SIG-M5 treated with dmso at 0.1 percent for 504 hours (cell line): ENCODE results near the gene SSH2.
A peak's percentile ranks its signal among the peaks of the same experiment; 100 is the strongest.

Experiments
- DNase-seq: peaks from one replicate; lab custom pipeline; 2025; ENCODE audit not compliant: unreplicated experiment; lab: John Stamatoyannopoulos, UW

The SSH2 gene

GRCh38 chr17:29616300-29617048 lies 313.6 kb downstream of the SSH2 start:
- DNase-seq: no peak

- DNase-seq: peak; percentile 89
Observed at GRCh38 chr17:29615492-29616299, 314.3 kb downstream of the SSH2 start.

DNA sequence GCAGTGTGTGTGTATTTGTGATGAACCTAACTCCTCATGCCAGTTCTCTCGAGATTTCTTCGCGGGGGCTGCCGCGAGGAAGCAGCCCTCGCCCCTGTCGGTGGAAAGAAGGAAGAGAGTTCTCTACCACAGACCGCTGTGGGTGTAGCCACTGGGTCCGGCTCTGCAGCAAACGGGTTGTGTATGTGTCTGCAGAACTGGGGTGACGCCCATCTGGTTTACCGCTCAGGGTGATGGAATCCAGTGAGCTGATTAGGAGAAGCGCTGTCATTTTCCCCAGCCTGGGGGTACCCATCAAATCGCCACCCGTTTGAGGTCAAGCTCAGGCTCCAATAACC lies 315.0 kb downstream of the SSH2 start:
- DNase-seq: peak; percentile 79

- DNase-seq: no peak
Observed at GRCh38 chr17:29614349-29615047, 315.5 kb downstream of the SSH2 start.

GRCh38 chr17:29613856-29614255 lies 316.2 kb downstream of the SSH2 start:
- no peak for DNase-seq

DNA sequence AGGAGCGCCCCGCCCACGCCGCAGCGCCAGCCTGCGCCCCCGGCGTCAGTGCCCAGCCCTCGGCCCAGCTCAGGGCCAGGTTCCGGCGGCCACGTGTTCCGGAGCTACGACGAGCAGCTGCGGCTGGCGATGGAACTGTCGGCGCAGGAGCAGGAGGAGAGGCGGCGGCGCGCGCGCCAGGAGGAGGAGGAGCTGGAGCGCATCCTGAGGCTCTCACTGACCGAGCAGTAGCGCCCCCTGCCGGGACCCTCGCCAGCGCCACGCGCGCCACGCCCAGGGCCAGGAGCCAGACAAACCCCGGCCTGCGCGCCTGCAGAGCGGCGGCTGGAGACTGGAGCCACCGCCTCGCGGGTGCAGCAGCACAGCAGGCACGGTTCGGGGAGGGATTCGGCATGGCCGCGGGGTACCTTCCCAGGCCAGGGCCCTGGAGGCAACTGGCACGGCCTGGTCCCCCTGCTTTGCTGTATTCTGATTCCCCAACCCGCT lies 316.6 kb downstream of the SSH2 start:
- peak; percentile 45 for DNase-seq

- DNase-seq: no peak
Observed at GRCh38 chr17:29612404-29613280, 317.4 kb downstream of the SSH2 start.

DNA sequence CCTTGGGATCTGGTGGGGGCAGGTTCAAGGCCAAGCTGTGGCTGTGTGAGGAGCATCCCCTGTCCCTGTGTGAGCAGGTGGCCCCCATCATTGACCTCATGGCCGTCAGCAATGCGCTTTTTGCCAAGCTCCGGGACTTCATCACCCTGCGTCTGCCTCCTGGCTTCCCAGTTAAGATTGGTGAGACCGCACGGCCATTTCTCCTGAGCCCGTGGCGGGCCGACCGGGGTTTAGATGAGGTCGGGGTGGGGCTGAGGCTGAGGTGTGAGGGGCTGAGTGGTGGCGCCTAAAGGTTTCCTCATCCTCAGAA lies 318.0 kb downstream of the SSH2 start:
- no peak for DNase-seq

GRCh38 chr17:29611351-29612093 lies 318.5 kb downstream of the SSH2 start:
- no peak for DNase-seq

DNA sequence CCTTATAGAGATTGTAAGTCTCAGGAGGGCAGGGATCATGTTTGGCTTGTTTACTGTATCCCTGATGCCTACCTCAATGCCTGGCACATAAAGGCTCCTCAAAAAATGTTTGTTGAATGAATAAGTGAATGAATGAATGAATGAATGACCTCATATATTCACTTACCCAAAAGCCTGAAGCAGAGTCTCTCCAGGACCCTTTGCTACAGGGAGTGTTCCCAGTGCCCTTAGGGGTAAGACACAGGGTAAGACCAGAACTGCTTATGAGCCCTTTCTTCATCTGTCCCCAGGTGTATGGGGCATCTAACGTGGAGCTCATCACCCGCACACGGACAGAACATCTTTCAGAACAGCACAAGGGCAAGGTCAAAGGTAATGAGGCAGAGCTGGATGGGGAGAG lies 319.6 kb downstream of the SSH2 start:
- no peak for DNase-seq

GRCh38 chr17:29608986-29609385 lies 321.0 kb downstream of the SSH2 start:
- DNase-seq: no peak

GRCh38 chr17:29607557-29608195 lies 322.4 kb downstream of the SSH2 start:
- DNase-seq: no peak

DNA sequence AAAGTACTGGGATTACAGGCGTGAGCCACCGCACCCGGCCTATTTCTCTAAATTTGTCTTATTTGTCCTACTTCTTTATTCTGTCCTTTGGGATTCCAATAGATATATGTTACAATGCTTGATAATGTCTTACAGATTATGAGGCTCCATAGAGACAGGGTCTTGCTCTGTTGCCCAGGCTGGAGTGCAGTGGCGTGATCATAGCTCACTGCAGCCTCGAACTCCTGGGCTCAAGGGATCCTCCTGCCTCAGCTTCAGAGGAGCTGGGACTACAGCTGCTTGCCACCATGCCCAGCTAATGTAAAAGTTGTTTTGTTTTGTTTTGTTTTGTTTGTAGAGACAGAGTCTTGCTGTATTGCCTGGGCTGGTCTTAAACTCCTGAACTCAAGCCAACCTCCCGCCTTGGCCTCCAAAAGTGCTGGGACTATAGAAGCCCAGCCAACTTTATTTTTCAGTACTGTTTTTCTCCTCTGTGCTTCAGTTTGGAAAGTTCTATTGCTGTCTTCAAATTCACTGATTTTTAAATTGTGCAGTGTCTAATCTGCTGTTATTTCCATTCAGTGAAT lies 326.8 kb downstream of the SSH2 start:
- no peak for DNase-seq

GRCh38 chr17:29597361-29598172 lies 332.5 kb downstream of the SSH2 start:
- no peak for DNase-seq

GRCh38 chr17:29596811-29597210 lies 333.2 kb downstream of the SSH2 start:
- no peak for DNase-seq

DNA sequence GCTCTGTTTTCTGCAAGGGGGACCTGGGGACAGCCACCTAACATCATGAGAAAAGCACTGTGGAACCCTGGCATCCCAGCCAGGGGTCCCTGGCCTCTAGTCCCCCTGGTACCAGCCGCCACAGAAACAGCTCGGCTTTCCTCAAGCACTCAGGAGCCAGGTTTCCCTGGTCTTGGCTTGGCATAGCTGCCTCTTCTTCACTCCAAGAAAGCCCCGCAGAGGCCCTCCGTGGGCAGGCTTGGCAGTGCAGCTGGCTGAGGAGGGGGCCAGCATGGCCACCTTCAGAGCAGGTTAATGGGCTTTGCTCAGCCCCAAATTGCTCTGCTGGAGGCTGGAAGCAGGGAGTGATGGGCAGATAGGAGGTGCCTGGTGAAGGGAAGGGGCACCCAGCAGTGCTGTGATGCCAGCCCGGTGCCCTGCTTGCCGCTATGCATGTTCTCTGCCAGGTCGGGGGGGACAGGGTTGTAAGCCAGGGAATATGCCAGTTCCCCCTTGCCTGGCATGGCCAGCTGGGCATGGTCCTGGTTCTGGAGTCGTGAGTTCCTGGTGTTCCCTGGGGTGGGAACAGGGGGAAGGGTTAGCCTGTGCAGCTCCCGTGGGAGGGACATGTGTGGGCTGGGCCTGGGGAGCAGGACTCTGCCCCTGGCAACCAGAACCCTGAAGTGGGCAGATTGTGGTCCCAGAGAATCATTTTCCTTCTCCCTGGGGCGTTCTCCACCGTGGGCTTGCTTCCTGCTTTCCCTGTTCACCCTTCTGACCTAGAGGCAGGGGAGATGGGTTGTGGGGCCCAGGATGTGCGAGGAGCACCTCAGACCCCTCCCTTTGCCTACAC lies 333.9 kb downstream of the SSH2 start:
- DNase-seq: no peak

DNA sequence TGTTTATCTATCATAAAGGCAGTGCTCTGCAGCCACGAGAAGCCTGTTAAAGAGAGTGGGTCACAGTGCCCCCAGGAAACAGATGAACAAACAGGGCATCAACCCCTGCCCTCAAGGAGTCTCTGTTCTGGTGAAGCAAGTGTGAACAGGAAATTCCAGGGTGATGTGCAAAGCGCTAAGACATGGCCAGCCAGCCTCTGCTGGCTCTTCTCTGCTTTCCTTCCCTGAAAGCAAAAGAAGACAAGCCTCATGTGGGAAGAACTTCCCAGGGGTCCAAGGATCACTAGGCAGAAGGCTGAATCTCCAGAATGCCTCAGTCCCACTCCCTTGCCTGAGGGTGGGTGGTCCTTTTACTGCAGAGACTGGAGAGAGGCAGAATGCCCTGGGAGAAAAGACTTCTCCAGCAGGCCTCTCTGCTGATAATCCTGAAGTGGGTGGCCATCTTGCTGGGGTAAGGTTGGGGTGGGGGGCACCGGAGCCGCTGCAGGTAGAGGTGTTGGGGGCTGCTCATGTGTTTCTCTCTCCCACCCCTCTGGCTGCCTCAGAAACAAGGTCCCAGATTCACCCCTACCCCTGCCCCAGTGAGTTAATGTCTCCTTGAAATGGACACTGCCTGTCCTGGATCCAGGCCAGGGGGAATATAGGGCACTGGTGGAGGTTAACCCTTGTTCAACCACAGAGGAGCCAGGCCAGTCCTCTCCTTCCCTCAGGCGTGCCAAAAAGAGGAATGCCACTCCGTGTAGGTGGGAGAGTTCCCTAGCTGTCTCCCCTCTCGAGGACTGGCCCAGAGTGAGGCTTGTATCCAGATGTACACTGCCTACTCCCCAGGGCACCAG lies 334.7 kb downstream of the SSH2 start:
- no peak for DNase-seq
